ENCODE results near the gene FNIP1. TPM values are rescaled to one million over a fixed set of nuclear protein-coding genes. Genes with fewer than 3 reads are reported as not detected.

Gene FNIP1
- total and polyA plus RNA-seq, 2 donors (not counting 1 experiment from before 2014, with no cell fraction given), result 10.3 to 52.8 TPM

- H3K4me2 ChIP-seq (replicated peaks; ENCODE audit: low read depth, low read length, poor library complexity, severe bottlenecking), result no peak overlapping the region
- Mint-ChIP-seq H3K27me3 (no peaks in the 10 kb centered on the region), H3K4me3 (no peak overlapping the region), H3K27ac (no peak overlapping the region), H3K4me1 (peaks cover 7% of the 10 kb centered on the region), H3K9me3 (ENCODE audit: insufficient read depth) (no peaks in the 10 kb centered on the region)
- no peaks in the 10 kb centered on the region for H4K20me1 ChIP-seq (ENCODE audit: control insufficient read depth, insufficient read depth, low read length, poor library complexity, severe bottlenecking)
- H3K27ac ChIP-seq (ENCODE audit: low read length in 2 of 2), result no peak overlapping the region
- no peak for TF ChIP-seq CTCF (IDR thresholded peaks at IDR 0.05)
- TF ChIP-seq EZH2 (IDR thresholded peaks at IDR 0.05; ENCODE audit: borderline replicate concordance, insufficient read depth, low read depth, low read length, poor library complexity, severe bottlenecking), result no peak
- ChIA-PET CTCF (interaction anchor here (0.8 to 1.1 kb wide), 3 partner anchors 194 to 204 kb away, joined by 3 to 4 read pairs (median 3); no protein-coding TSS in a partner anchor), POLR2A (no interaction called here)
- no peaks in the 10 kb centered on the region for H3K36me3 ChIP-seq (replicated peaks in 1 of 2; ENCODE audit: control extremely low read depth in 1 of 2, control insufficient read depth in 1 of 2, extremely low read depth in 1 of 2, insufficient read depth in 2 of 2, low read length in 1 of 2)
- H3K9me3 ChIP-seq (ENCODE audit: control extremely low read depth in 1 of 3, control insufficient read depth in 2 of 3, insufficient read depth in 1 of 3, low read length in 2 of 3), result no peaks in the 10 kb centered on the region
- no peaks in the 10 kb centered on the region for H3K79me2 ChIP-seq (ENCODE audit: control insufficient read depth, insufficient read depth, low read length)
- H3K9ac ChIP-seq (ENCODE audit: low read length), result no peak overlapping the region
- peaks cover 0 to 6% of the 10 kb centered on the region in 2 donors for H3K4me1 ChIP-seq (ENCODE audit: control insufficient read depth in 2 of 2, insufficient read depth in 2 of 2, low read length in 2 of 2)
- WGBS (ENCODE audit: insufficient coverage), result 85% methylated on average over 3 of the region's 4 CpGs
- DNase-seq (no peak), ATAC-seq (ENCODE audit: low read depth) (no peak)
- no peak overlapping the region for H3K4me3 ChIP-seq (ENCODE audit: control extremely low read depth in 1 of 5, extremely low read depth in 1 of 5, insufficient read depth in 1 of 5, low read depth in 2 of 5, low read length in 4 of 5)
- H2AFZ ChIP-seq (ENCODE audit: insufficient read depth, low read depth, low read length, poor library complexity, severe bottlenecking), result no peak overlapping the region
- peaks cover 0 to 4% (median 0%) of the 10 kb centered on the region in 4 experiments for H3K27me3 ChIP-seq (replicated peaks in 1 of 4; ENCODE audit: control extremely low read depth in 1 of 4, control insufficient read depth in 3 of 4, insufficient read depth in 4 of 4, low read length in 3 of 4)
- intact Hi-C loops (cut with micrococcal nuclease), result no loop called here
These were observed 15.7 kb upstream of the FNIP1 start for GRCh38 chr5:131812371-131813160.
